B cell (primary cell): ENCODE results near the gene MARK2.

Source experiments
- CTCF ChIP-seq: fragments of 200-600 bp; IDR thresholded peaks from one replicate; pipeline ENCODE4 v1.8.0; 2022; ENCODE audit warnings: antibody characterized with exemption, mild to moderate bottlenecking
- EZH2 ChIP-seq: IDR thresholded peaks from 2 replicates; pipeline ENCODE4 v1.6.1; 2012; ENCODE audit warnings: borderline replicate concordance, low read depth, mild to moderate bottlenecking, moderate library complexity, low read length; ENCODE audit not compliant: insufficient read depth, poor library complexity, severe bottlenecking

GRCh38 chr11:63845303-63845702, 6.4 kb downstream of the MARK2 start:
- TF ChIP-seq CTCF (no peak), EZH2 (no peak)
